A549 (cell line): ENCODE data around the gene ARL15.

ENCODE experiments used
- CBX2 ChIP-seq: fragments of 200-600 bp; sonication (generic); IDR thresholded peaks from 2 replicates; pipeline ENCODE4 v1.6.1; 2016; ENCODE audit warnings: low read depth, mild to moderate bottlenecking, borderline replicate concordance
- CHD2 ChIP-seq: fragments of 150-350 bp; IDR thresholded peaks from 2 replicates; pipeline ENCODE4 v1.6.1; 2014; ENCODE audit warnings: low read length; ENCODE audit not compliant: partially characterized antibody
- CTCF ChIP-seq: fragments of >200 bp; sonication (Bioruptor Twin); formaldehyde crosslinking; IDR thresholded peaks from 3 replicates; pipeline ENCODE4 v1.5.1; 2016
- EHMT2 ChIP-seq: fragments of 200-600 bp; sonication (generic); IDR thresholded peaks from 2 replicates; pipeline ENCODE4 v1.6.1; 2016; ENCODE audit warnings: antibody characterized with exemption, low read depth, mild to moderate bottlenecking, moderate library complexity
- HDAC2 ChIP-seq: fragments of 200-600 bp; sonication (generic); IDR thresholded peaks from 2 replicates; pipeline ENCODE4 v1.6.1; 2016
- JUNB ChIP-seq: fragments of >200 bp; sonication (Bioruptor Twin); formaldehyde crosslinking; IDR thresholded peaks from 2 replicates; pipeline ENCODE4 v1.6.1; 2016
- NFE2L2 ChIP-seq: fragments of 150-350 bp; conservative IDR thresholded peaks from 2 replicates; pipeline ENCODE4 v1.6.1; 2014; ENCODE audit warnings: low read length
- POLR2A ChIP-seq: IDR thresholded peaks from 2 replicates; pipeline ENCODE4 v1.6.1; 2012; ENCODE audit warnings: mild to moderate bottlenecking, low read length
- RAD21 ChIP-seq, 2 experiments: fragments of >200 bp in 1 of 2; sonication (Bioruptor Twin) in 1 of 2; formaldehyde crosslinking in 1 of 2; IDR thresholded peaks in 1 of 2; conservative IDR thresholded peaks in 1 of 2; 2 replicates in 1 of 2; 3 replicates in 1 of 2; pipeline ENCODE4 v1.6.1; 2012 to 2018; ENCODE audit warnings: inconsistent platforms in 1 of 2
- RCOR1 ChIP-seq: fragments of 150-350 bp; IDR thresholded peaks from 2 replicates; pipeline ENCODE4 v1.6.1; 2014; ENCODE audit warnings: antibody characterized with exemption, low read length, low read depth
- REST ChIP-seq: fragments of 200-600 bp; sonication (generic); IDR thresholded peaks from 2 replicates; pipeline ENCODE4 v1.6.1; 2016; ENCODE audit warnings: antibody characterized with exemption, mild to moderate bottlenecking, moderate library complexity
- SMC3 ChIP-seq: fragments of >200 bp; sonication (Bioruptor Twin); formaldehyde crosslinking; IDR thresholded peaks from 3 replicates; pipeline ENCODE4 v1.6.1; 2018; ENCODE audit warnings: inconsistent platforms
- ZFP36 ChIP-seq: fragments of 450-650 bp; IDR thresholded peaks from 2 replicates; pipeline ENCODE4 v1.6.1; 2014; ENCODE audit warnings: borderline replicate concordance; ENCODE audit not compliant: partially characterized antibody
- ZNF302 ChIP-seq: fragments of 250-450 bp; sonication (Bioruptor Pico); IDR thresholded peaks from 2 replicates; pipeline ENCODE4 v1.9.0; 2021; ENCODE audit warnings: inconsistent platforms, mild to moderate bottlenecking, moderate library complexity

- no peak; a peak in 1 of 5 replicates for TF ChIP-seq RAD21 (conservative IDR thresholded peaks at IDR 0.05 in 1 of 2, IDR thresholded peaks at IDR 0.05 in 1 of 2)
- TF ChIP-seq CTCF = peak; percentile 22; the same call in 1 of the 3 replicates
- no peak for TF ChIP-seq EHMT2
- TF ChIP-seq POLR2A = no peak
- TF ChIP-seq HDAC2 = no peak
- no peak for TF ChIP-seq ZNF302 (CRISPR knock-in tag)
- no peak for TF ChIP-seq SMC3
- TF ChIP-seq CHD2 = no peak
- no peak for TF ChIP-seq CBX2
- no peak for TF ChIP-seq ZFP36
- no peak for TF ChIP-seq JUNB
- TF ChIP-seq REST = no peak
- no peak for TF ChIP-seq NFE2L2
- no peak for TF ChIP-seq RCOR1
Measured at GRCh38 chr5:53991942-53992341, 318.4 kb downstream of the ARL15 start.
